C4-2B (cell line): Measurements from ENCODE around the gene GALNT17.

Experiments
- ZFX ChIP-seq: fragments of 450-650 bp; IDR thresholded peaks from 2 replicates; pipeline ENCODE4 v1.6.1; 2017
- TF ChIP-seq, protein P1 (sequence below): fragments of 450-650 bp; conservative IDR thresholded peaks from 2 replicates; pipeline ENCODE4 v1.5.1; 2017; ENCODE audit warnings: mild to moderate bottlenecking

DNA sequence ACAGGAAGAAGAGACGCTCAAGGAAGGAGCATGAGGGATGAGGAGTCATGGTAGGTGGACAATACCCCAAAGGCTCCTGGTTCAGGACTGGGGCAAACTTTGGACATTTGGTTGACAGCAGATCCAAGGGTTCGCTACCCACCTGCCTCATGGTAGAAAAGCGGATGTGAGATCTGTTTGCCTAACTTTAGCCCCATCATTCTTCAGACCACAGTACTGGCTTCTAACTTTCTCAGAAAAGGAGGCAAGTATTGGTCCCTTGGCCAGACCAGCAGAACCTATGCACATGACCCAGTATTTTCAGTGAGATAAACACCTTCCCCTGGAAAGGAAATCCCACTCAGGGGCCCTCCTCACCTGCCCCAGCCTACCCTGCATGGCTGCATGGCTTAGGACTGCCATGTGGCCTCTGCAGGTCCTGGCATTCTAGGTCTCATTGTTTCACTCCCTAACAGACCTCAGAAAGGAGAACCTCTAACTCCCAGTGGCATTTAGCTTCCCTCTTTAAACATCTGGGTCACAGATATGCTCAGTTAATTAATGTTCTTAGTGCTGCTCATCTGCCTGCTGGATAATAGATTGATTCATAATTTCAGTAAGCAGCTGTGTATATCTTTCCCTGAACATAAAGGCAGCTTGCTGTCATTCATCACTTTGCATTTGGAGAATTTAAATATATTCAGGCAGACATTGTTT is 574.1 kb downstream of the GALNT17 start:
- TF ChIP-seq, protein P1, sequence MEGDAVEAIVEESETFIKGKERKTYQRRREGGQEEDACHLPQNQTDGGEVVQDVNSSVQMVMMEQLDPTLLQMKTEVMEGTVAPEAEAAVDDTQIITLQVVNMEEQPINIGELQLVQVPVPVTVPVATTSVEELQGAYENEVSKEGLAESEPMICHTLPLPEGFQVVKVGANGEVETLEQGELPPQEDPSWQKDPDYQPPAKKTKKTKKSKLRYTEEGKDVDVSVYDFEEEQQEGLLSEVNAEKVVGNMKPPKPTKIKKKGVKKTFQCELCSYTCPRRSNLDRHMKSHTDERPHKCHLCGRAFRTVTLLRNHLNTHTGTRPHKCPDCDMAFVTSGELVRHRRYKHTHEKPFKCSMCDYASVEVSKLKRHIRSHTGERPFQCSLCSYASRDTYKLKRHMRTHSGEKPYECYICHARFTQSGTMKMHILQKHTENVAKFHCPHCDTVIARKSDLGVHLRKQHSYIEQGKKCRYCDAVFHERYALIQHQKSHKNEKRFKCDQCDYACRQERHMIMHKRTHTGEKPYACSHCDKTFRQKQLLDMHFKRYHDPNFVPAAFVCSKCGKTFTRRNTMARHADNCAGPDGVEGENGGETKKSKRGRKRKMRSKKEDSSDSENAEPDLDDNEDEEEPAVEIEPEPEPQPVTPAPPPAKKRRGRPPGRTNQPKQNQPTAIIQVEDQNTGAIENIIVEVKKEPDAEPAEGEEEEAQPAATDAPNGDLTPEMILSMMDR: no peak
- TF ChIP-seq ZFX: no peak
